Measurements from ENCODE around the gene FCRL1.

GRCh38 chr1:157842939-157843338 lies 23.0 kb upstream of the FCRL1 start:
- TF ChIP-seq, protein P1, sequence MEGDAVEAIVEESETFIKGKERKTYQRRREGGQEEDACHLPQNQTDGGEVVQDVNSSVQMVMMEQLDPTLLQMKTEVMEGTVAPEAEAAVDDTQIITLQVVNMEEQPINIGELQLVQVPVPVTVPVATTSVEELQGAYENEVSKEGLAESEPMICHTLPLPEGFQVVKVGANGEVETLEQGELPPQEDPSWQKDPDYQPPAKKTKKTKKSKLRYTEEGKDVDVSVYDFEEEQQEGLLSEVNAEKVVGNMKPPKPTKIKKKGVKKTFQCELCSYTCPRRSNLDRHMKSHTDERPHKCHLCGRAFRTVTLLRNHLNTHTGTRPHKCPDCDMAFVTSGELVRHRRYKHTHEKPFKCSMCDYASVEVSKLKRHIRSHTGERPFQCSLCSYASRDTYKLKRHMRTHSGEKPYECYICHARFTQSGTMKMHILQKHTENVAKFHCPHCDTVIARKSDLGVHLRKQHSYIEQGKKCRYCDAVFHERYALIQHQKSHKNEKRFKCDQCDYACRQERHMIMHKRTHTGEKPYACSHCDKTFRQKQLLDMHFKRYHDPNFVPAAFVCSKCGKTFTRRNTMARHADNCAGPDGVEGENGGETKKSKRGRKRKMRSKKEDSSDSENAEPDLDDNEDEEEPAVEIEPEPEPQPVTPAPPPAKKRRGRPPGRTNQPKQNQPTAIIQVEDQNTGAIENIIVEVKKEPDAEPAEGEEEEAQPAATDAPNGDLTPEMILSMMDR (IDR thresholded peaks at IDR 0.05) = no peak
- TF ChIP-seq SIN3A (IDR thresholded peaks at IDR 0.05; ENCODE audit: borderline replicate concordance, insufficient read depth, low read depth, low read length) = no peak

Data from Panc1 (cell line).